ENCODE data around the gene ENTREP3. TPM values are rescaled to one million over a fixed set of nuclear protein-coding genes. Genes with fewer than 3 reads are reported as not detected.

The ENTREP3 gene
- total and polyA plus RNA-seq, 7 experiments from 2014 or later, result 1.8 to 24.3 (median 11.6) TPM

GRCh38 chr1:155210314-155211104 lies 44.8 kb downstream of the ENTREP3 start:
- Mint-ChIP-seq H3K36me3 (peaks cover 0 to 7% (median 0%) of the 10 kb centered on the region in 5 donors), H3K9me3 (peaks cover 0 to 1% (median 0%) of the 10 kb centered on the region in 11 donors), H3K4me1 (peaks cover 19 to 36% (median 26%) of the 10 kb centered on the region in 7 donors), H3K4me3 (peak overlapping the region in 9 of 10 donors; percentile 8 to 90 (median 50)), H3K27me3 (no peaks in the 10 kb centered on the region), H3K27ac (peak overlapping the region in 6 of 9 donors; percentile 5 to 97 (median 44))
- H3K36me3 ChIP-seq (ENCODE audit: control insufficient read depth in 2 of 3, insufficient read depth in 3 of 3, low read length in 3 of 3), result peaks cover 0 to 19% (median 0%) of the 10 kb centered on the region in 3 experiments
- ChIA-PET CTCF (interaction anchor here (7.4 kb wide), 1 partner anchor 15 kb away, joined by 86 read pairs; no protein-coding TSS in a partner anchor), POLR2A (interaction anchor here (1.0 to 5.3 kb wide), 4 partner anchors 8 to 16 kb away, joined by 3 to 63 read pairs (median 8); no protein-coding TSS in a partner anchor)
- peaks cover 20 to 21% of the 10 kb centered on the region in 2 donors for H3K4me1 ChIP-seq (ENCODE audit: control insufficient read depth in 2 of 2, insufficient read depth in 2 of 2, low read length in 2 of 2)
- no peaks in the 10 kb centered on the region for H3K9me3 ChIP-seq (ENCODE audit: control insufficient read depth in 2 of 3, low read length in 3 of 3)
- intact Hi-C loops (cut with micrococcal nuclease), result no loop called here
- ATAC-seq (no peak), DNase-seq (no peak)
- H3K27me3 ChIP-seq (ENCODE audit: control insufficient read depth in 2 of 2, insufficient read depth in 2 of 2, low read length in 2 of 2), result no peaks in the 10 kb centered on the region
- H3K4me3 ChIP-seq (ENCODE audit: low read length), result no peak overlapping the region
- no peak overlapping the region for H3K27ac ChIP-seq (ENCODE audit: low read depth, low read length)

DNA sequence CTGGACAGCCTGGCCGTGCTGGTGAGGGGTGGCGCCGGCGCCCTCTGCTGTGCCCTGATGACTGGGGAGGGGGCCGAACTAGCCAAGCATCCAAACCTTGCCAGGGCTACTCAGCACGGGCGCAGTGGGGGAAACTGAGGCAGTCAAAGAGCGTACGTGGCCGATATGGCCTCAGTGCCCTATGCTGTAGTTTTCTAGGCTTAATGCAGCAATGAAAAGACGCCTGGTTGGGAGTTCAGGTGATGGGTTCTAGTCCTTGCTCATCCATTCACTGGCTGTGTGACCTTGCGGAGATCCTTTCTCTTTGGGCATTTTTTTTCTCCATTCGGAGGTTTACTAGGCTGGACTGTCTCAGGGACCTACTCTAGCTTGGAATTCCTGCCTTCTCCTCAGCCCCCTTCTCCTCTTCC lies 46.0 kb downstream of the ENTREP3 start:
- CTCF ChIA-PET, result interaction anchor here (1.0 to 7.4 kb wide), 3 partner anchors 16 to 41 kb away, joined by 3 to 86 read pairs (median 4); no protein-coding TSS in a partner anchor
- H3K27ac Mint-ChIP-seq, result peak overlapping the region; percentile 85 to 98 (median 93)
- intact Hi-C loops (cut with micrococcal nuclease), result loop anchor here (1.0 to 5.0 kb wide), 5 partner anchors 10 to 48 kb away; partner anchors contain the start of genes ENTREP3 (in 1 of the 2), KRTCAP2 (in 1 of the 2) and TRIM46 (in 1 of the 2)

DNA sequence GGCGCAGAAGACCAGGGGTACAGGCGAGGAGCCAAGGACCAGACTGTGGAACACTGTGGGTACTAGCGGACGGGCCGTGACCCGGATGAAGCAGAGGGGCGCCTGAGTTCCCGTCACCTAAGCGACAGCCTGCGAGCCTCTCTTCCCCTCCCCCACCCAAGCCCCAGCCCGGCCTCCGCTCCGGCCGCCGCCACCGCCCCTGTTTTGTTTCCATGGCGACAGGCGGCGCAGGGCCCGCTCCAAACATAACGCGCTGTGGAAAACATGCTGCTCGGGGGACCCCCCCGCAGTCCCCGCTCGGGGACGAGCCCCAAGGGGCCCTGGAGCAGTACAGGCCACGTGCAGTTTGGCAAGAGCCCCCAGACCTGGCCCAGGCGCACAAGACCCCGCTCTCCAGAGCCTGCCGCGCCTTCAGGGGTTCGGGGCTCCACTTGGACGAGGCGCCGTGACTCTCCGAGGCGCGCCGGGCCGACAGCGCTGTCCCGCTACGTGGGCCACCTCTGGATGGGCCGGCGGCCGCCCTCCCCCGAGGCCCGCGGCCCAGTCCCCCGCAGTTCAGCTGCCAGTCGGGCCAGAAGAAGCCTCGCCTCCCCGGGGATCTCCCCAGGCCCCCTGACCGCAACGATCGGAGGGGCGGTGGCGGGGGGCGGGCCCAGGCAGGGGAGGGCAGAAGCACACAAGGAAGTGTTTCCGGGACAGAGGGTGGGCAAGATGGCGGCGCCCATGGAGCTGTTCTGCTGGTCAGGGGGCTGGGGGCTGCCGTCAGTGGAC lies 46.6 kb downstream of the ENTREP3 start, which contains the start of gene MTX1:
Gene MTX1, plus strand, starts transcription at position 155 of the 771 bp plus-strand sequence. Its CDS starts 110 bp downstream, at position 265.
- intact Hi-C loops (cut with micrococcal nuclease), result loop anchor here (1.0 to 5.0 kb wide), 8 partner anchors 11 to 65 kb away; partner anchors contain the start of genes CLK2 (in 1 of the 2), ENTREP3 (in 1 of the 2), KRTCAP2 (in 1 of the 2) and TRIM46 (in 1 of the 2)
- Histone ChIP-seq H3K27ac (ENCODE audit: low read depth, low read length) (peak within 1 kb of the TSS; percentile 100), H3K9me3 (ENCODE audit: control insufficient read depth in 2 of 3, low read length in 3 of 3) (no peaks in the 10 kb centered on the region), H3K4me3 (ENCODE audit: low read length) (peak within 1 kb of the TSS; percentile 100), H3K27me3 (ENCODE audit: control insufficient read depth in 2 of 2, insufficient read depth in 2 of 2, low read length in 2 of 2) (no peaks in the 10 kb centered on the region), H3K4me1 (ENCODE audit: control insufficient read depth in 2 of 2, insufficient read depth in 2 of 2, low read length in 2 of 2) (peaks cover 20 to 21% of the 10 kb centered on the region in 2 donors), H3K36me3 (ENCODE audit: control insufficient read depth in 2 of 3, insufficient read depth in 3 of 3, low read length in 3 of 3) (peaks cover 0 to 19% (median 0%) of the 10 kb centered on the region in 3 experiments)
- peak within 1 kb of the TSS; percentile 92 to 99 (median 96) for H3K27ac Mint-ChIP-seq
- ATAC-seq, result peak; percentile 89
- H3K9me3 Mint-ChIP-seq, result peaks cover 0 to 1% (median 0%) of the 10 kb centered on the region in 11 donors
- no peaks in the 10 kb centered on the region for H3K27me3 Mint-ChIP-seq
- POLR2A ChIA-PET, result interaction anchor here (0.6 to 5.3 kb wide), 12 partner anchors 10 to 390 kb away, joined by 3 to 63 read pairs (median 5); no protein-coding TSS in a partner anchor
- peak within 1 kb of the TSS; percentile 81 to 92 (median 88) for H3K4me3 Mint-ChIP-seq
- H3K4me1 Mint-ChIP-seq, result peaks cover 19 to 30% (median 24%) of the 10 kb centered on the region in 7 donors
- peak; percentile 83 to 91 (median 88) for DNase-seq
- CTCF ChIA-PET, result interaction anchor here (0.6 to 7.4 kb wide), 9 partner anchors 15 to 1424 kb away, joined by 3 to 86 read pairs (median 4); partner anchors contain the start of gene KRTCAP2
- H3K36me3 Mint-ChIP-seq, result peaks cover 0 to 4% (median 0%) of the 10 kb centered on the region in 5 donors

More for the DNA sequence above, 46.0 kb downstream of the ENTREP3 start:
- Mint-ChIP-seq H3K4me1 (peaks cover 19 to 30% (median 24%) of the 10 kb centered on the region in 7 donors), H3K4me3 (peak overlapping the region; percentile 81 to 92 (median 88)), H3K27me3 (no peaks in the 10 kb centered on the region), H3K9me3 (peaks cover 0 to 1% (median 0%) of the 10 kb centered on the region in 11 donors), H3K36me3 (peaks cover 0 to 4% (median 0%) of the 10 kb centered on the region in 5 donors)
- Histone ChIP-seq H3K4me1 (ENCODE audit: control insufficient read depth in 2 of 2, insufficient read depth in 2 of 2, low read length in 2 of 2) (peaks cover 20 to 21% of the 10 kb centered on the region in 2 donors), H3K27me3 (ENCODE audit: control insufficient read depth in 2 of 2, insufficient read depth in 2 of 2, low read length in 2 of 2) (no peaks in the 10 kb centered on the region), H3K36me3 (ENCODE audit: control insufficient read depth in 2 of 3, insufficient read depth in 3 of 3, low read length in 3 of 3) (peaks cover 0 to 19% (median 0%) of the 10 kb centered on the region in 3 experiments), H3K9me3 (ENCODE audit: control insufficient read depth in 2 of 3, low read length in 3 of 3) (no peaks in the 10 kb centered on the region), H3K27ac (ENCODE audit: low read depth, low read length) (peak overlapping the region; percentile 100), H3K4me3 (ENCODE audit: low read length) (peak overlapping the region; percentile 100)
- POLR2A ChIA-PET, result interaction anchor here (0.7 to 5.3 kb wide), 8 partner anchors 10 to 996 kb away, joined by 3 to 63 read pairs (median 4); no protein-coding TSS in a partner anchor
- ATAC-seq (no peak), DNase-seq (no peak)

GRCh38 chr1:155207806-155208540 lies 47.3 kb downstream of the ENTREP3 start, which contains the start of gene THBS3:
TSS of gene THBS3 (minus strand) at chr1:155207897. CDS start at chr1:155207876, 21 bp downstream.
- ATAC-seq, result no peak

More at GRCh38 chr1:155207806-155208540, 47.3 kb downstream of the ENTREP3 start, which contains the start of gene THBS3:
- ChIA-PET CTCF (interaction anchor here (0.6 to 7.4 kb wide), 17 partner anchors 8 to 1423 kb away, joined by 3 to 86 read pairs (median 5); partner anchors contain the start of gene KRTCAP2), POLR2A (interaction anchor here (0.8 to 5.3 kb wide), 11 partner anchors 11 to 66 kb away, joined by 3 to 63 read pairs (median 5); partner anchors contain the start of gene CLK2)
- intact Hi-C loops (cut with micrococcal nuclease), result loop anchor here (1.0 to 5.0 kb wide), 10 partner anchors 13 to 391 kb away; partner anchors contain the start of genes CLK2 (in 1 of the 2) and ENTREP3 (in 1 of the 2)
- Mint-ChIP-seq H3K27me3 (no peaks in the 10 kb centered on the region), H3K27ac (peak within 1 kb of the TSS; percentile 92 to 99 (median 96)), H3K4me1 (peaks cover 19 to 30% (median 27%) of the 10 kb centered on the region in 7 donors), H3K36me3 (peaks cover 0 to 4% (median 0%) of the 10 kb centered on the region in 5 donors), H3K9me3 (peaks cover 0 to 1% (median 0%) of the 10 kb centered on the region in 11 donors), H3K4me3 (peak within 1 kb of the TSS; percentile 81 to 92 (median 88))
- Histone ChIP-seq H3K9me3 (ENCODE audit: control insufficient read depth in 2 of 3, low read length in 3 of 3) (no peaks in the 10 kb centered on the region), H3K4me1 (ENCODE audit: control insufficient read depth in 2 of 2, insufficient read depth in 2 of 2, low read length in 2 of 2) (peaks cover 20 to 21% of the 10 kb centered on the region in 2 donors), H3K27me3 (ENCODE audit: control insufficient read depth in 2 of 2, insufficient read depth in 2 of 2, low read length in 2 of 2) (no peaks in the 10 kb centered on the region), H3K36me3 (ENCODE audit: control insufficient read depth in 2 of 3, insufficient read depth in 3 of 3, low read length in 3 of 3) (peaks cover 0 to 19% (median 0%) of the 10 kb centered on the region in 3 experiments), H3K27ac (ENCODE audit: low read depth, low read length) (peak within 1 kb of the TSS; percentile 100), H3K4me3 (ENCODE audit: low read length) (peak within 1 kb of the TSS; percentile 100)
- peak in 1 of 9 donors; percentile 9 for DNase-seq

Measured in naive thymus-derived CD4-positive, alpha-beta T cell (primary cell).